ENCODE measurements around the gene RHPN2.
A peak's percentile ranks its signal among the peaks of the same experiment; 100 is the strongest.

RHPN2 gene

GRCh38 chr19:33064792-33065550, at the start of gene RHPN2:
RHPN2 (minus strand) TSS chr19:33064888; CDS start chr19:33064852, 36 bp downstream.
- DNase-seq: no peak

DNA sequence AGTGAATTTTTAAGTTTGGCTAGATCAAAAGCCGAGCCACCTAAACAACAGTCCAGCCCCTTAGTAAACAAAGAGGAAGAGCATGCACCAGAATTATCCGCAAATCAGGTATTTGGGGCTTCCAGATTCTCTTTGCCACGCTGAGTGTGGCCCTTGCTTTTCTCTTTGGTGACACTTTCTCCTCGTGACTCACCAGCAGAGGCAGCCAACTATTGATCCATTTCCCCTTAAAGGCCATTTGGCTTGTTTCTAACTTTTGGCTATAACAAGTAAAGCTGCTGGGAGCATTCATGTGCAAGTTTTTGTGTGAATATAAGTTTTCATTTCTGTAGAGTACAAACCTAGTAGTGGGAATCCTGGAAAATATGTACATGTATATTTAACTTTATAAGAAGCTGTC, 49.6 kb upstream of the RHPN2 start:
- DNase-seq: no peak

- no peak for DNase-seq
Measured at GRCh38 chr19:33111587-33111986, 46.9 kb upstream of the RHPN2 start.

- no peak for DNase-seq
Measured at GRCh38 chr19:33110137-33110910, 45.6 kb upstream of the RHPN2 start.

DNA sequence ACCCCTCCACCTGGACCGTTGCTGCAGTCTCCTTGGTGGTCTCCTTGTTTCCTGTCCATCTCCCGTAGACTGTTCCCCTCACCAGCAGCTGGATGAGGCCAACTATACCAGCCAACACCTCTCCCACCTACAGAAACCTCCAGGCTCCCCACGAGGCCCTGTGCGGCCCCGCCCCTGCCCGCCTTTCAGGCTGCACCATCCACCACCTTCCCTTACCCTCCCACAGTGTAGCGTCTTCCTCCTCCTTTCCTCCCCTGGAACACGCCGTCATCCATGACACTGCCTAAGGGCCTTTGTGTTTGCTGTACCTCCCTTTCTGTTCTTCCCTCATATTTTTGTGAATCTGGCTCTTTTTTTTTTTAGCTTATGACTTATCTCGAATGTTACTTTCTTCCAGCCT, 43.5 kb upstream of the RHPN2 start:
- DNase-seq: no peak

- DNase-seq: no peak
Measured at GRCh38 chr19:33102893-33103292, 38.2 kb upstream of the RHPN2 start.

GRCh38 chr19:33100894-33101644, 36.4 kb upstream of the RHPN2 start:
- DNase-seq: no peak

GRCh38 chr19:33098055-33098534, 33.4 kb upstream of the RHPN2 start:
- no peak for DNase-seq

DNA sequence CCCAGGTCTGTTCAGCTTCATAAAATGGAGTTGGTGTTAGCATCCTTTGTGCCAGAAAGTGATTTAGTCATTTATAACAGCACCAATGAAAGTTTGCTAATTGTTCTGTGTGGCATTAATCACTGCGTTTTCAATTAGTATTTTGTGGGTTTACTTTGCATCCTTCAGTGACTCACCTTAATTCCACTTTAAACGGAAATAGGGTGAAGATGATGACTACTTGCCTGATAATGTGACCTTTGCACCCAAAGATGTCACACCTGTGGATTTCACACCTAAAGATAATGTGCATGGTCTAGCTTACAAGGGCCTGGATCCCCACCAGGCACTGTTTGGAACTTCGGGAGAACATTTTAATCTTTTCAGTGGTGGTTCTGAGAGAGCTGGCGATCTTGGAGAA, 31.3 kb upstream of the RHPN2 start:
- DNase-seq: no peak

DNA sequence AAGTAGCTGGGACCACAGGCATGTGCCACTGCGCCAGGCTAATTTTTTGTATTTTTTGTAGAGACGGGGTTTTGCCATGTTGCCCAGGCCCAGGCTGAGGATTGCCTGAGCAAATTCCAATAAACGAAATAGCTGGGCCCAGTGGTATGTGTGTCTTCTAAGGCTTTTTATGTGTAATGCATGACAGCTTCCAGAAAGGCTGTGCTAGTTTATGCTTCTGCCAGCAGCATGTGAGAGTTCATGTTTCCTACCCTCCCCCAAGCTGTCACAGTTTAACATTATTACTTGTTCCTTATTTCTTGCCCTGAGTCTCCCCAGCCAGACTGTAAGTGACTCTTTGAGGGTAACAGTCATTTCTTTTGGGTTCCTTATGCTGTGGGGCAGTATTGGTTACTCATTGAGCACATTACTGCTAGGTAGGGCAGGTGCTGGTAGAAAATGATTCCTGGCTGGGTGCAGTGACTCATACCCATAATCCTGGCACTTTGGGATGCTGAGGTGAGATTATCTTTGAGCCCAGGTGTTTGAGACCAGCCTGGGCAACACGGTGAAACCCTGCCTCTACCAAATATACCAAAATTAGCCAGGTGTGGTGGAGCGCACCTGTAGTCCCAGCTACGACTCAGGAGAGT, 29.9 kb upstream of the RHPN2 start:
- no peak for DNase-seq

- no peak for DNase-seq
Measured at GRCh38 chr19:33093420-33094210, 28.9 kb upstream of the RHPN2 start.

DNA sequence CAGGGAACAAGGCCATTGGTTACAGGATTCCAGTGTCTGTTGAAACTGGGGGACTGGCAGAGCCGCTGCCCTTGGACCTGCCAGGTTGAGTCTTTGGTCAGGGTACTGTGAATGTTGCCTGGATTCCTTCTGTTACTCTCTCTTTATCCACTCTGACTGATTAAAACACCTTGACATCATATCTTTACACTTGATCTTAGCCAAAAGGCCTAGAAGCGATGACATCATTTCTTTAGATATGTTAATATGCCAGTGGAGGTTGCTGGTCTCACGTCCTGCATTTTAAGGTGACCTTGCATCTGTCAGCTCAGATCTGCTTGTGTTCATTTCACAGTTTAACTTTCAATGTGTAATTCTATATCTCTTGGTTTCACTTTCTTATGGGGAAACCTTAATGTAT, 25.5 kb upstream of the RHPN2 start:
- DNase-seq: no peak

GRCh38 chr19:33089010-33089409, 24.3 kb upstream of the RHPN2 start:
- DNase-seq: no peak

GRCh38 chr19:33086955-33087354, 22.3 kb upstream of the RHPN2 start:
- no peak for DNase-seq

- DNase-seq: no peak
Measured at GRCh38 chr19:33085570-33086128, 21.0 kb upstream of the RHPN2 start.

GRCh38 chr19:33080761-33081681, 16.3 kb upstream of the RHPN2 start, which contains the start of gene GPATCH1:
GPATCH1 (plus strand) TSS chr19:33081181; CDS start chr19:33081194, 13 bp downstream.
- peak; percentile 22 for DNase-seq

DNA sequence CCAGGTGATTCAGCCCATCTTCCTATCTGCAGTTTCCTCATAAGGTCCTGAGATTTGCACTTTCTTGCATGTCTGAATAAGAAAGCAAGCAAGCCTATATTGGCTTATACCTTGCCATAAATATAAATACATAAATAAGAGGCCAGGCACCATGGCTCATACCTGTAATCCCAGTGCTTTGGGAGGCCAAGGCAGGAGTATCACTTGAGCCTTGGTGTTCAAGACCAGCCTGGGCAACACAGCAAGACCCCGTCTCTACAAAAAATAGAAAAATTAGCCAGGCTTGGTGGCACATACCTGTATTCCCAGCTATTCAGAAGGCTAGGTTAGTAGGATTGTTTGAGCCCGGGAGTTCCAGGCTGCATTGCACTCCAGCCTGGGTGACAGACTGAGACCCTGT, 10.8 kb upstream of the RHPN2 start:
- DNase-seq: no peak

- DNase-seq: no peak
Measured at GRCh38 chr19:33071887-33072286, 7.2 kb upstream of the RHPN2 start.

DNA sequence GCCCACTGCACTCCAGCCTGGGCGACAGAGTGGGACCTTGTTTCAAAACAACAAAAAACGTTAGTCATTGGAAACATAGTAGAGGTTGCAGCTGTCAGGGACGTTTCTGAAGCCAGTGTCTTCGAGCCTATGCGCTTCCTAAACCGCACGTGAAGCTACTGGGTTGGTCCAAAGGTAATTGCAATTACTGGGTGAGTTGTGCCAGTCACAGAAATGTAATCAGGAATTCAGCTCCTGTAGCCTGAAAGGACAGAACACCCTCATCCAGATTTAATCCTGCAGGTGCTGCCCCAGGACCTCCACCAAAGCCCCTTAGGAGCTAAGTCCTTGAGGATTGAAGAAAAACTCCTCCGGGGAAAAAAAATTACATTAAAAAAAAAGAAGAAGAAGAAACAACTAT, 2.4 kb upstream of the RHPN2 start:
- no peak for DNase-seq

- DNase-seq: no peak
Measured at GRCh38 chr19:33066543-33066942, 1.9 kb upstream of the RHPN2 start.

DNA sequence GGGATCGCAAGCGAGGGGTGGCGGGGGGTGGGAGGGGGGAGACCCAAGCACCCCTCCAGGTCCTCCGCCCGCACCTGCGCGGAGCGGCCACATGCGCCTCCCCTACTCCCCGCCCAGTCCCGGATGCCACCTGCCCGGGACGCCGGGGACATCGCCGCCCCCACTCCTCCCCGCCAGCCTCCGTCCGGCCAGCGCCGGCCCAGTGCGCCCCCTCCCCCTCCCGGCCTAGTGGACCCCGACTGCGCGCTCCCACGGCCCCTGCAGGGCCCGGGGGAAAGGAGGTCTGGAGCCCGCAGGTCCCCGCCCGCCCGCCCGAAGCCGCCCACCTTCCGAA, 263 bp downstream of the RHPN2 start:
- DNase-seq: no peak

All from GF-D8 (cell line).